ENCODE measurements around the gene WASHC3. TPM values are rescaled to one million over a fixed set of nuclear protein-coding genes. Genes with fewer than 3 reads are reported as not detected.

The WASHC3 gene
- total RNA-seq, 2 donors from 2014 or later = 44.1 to 52.6 TPM

- Histone ChIP-seq H3K4me3 (no peak overlapping the region), H3K27me3 (no peaks in the 10 kb centered on the region), H3K4me1 (no peaks in the 10 kb centered on the region), H3K9me3 (no peaks in the 10 kb centered on the region), H3K36me3 (peaks cover 14% of the 10 kb centered on the region), H3K27ac (no peak overlapping the region)
- no peak for DNase-seq (ENCODE audit: low spot score)
- TF ChIP-seq, protein P1, sequence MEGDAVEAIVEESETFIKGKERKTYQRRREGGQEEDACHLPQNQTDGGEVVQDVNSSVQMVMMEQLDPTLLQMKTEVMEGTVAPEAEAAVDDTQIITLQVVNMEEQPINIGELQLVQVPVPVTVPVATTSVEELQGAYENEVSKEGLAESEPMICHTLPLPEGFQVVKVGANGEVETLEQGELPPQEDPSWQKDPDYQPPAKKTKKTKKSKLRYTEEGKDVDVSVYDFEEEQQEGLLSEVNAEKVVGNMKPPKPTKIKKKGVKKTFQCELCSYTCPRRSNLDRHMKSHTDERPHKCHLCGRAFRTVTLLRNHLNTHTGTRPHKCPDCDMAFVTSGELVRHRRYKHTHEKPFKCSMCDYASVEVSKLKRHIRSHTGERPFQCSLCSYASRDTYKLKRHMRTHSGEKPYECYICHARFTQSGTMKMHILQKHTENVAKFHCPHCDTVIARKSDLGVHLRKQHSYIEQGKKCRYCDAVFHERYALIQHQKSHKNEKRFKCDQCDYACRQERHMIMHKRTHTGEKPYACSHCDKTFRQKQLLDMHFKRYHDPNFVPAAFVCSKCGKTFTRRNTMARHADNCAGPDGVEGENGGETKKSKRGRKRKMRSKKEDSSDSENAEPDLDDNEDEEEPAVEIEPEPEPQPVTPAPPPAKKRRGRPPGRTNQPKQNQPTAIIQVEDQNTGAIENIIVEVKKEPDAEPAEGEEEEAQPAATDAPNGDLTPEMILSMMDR (IDR thresholded peaks at IDR 0.05) = no peak
Measured at GRCh38 chr12:102009796-102010195, 52.0 kb downstream of the WASHC3 start.

DNA sequence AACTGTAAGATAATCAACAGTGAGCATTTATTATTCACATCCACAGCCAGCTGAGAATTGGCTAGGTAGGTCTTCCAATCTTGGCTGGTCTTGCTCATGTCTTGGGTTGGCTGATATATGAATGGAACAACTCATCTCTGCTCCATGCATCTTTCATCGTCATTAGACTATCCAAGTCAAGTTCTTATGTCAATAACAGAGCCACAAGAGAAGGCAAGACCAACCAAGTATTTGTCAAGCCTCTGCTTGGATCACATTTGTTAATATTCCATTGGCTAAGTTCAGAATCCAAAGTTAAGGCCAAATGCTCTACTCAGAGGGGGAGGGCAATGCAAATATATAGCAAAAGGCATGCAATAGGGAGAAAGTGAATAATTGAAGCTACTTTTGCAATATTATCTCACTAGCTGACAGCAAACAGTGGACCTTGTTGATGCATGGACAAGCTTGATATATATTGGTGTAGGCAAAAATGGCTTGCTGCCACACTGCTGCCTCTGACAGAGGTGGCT lies 53.1 kb downstream of the WASHC3 start:
- H3K27me3 ChIP-seq = no peaks in the 10 kb centered on the region
- H3K27ac ChIP-seq = no peak overlapping the region
- TF ChIP-seq, protein P1 (IDR thresholded peaks at IDR 0.05) = no peak
- H3K4me3 ChIP-seq = no peak overlapping the region
- H3K9me3 ChIP-seq = no peaks in the 10 kb centered on the region
- no peaks in the 10 kb centered on the region for H3K4me1 ChIP-seq
- no peak for DNase-seq (ENCODE audit: low spot score)
- H3K36me3 ChIP-seq = peaks cover 14% of the 10 kb centered on the region

- no peak for DNase-seq (ENCODE audit: low spot score)
- Histone ChIP-seq H3K27me3 (no peaks in the 10 kb centered on the region), H3K27ac (no peak overlapping the region), H3K36me3 (no peaks in the 10 kb centered on the region), H3K4me3 (no peak overlapping the region), H3K4me1 (no peaks in the 10 kb centered on the region), H3K9me3 (no peaks in the 10 kb centered on the region)
- TF ChIP-seq, protein P1 (IDR thresholded peaks at IDR 0.05) = no peak
Measured at GRCh38 chr12:102005256-102005655, 56.5 kb downstream of the WASHC3 start.

- Histone ChIP-seq H3K27ac (no peak overlapping the region), H3K9me3 (no peaks in the 10 kb centered on the region), H3K4me3 (no peak overlapping the region), H3K36me3 (no peaks in the 10 kb centered on the region), H3K4me1 (no peaks in the 10 kb centered on the region), H3K27me3 (no peaks in the 10 kb centered on the region)
- DNase-seq (ENCODE audit: low spot score) = no peak
- TF ChIP-seq, protein P1 (IDR thresholded peaks at IDR 0.05) = no peak
Measured at GRCh38 chr12:101997102-101997501, 64.7 kb downstream of the WASHC3 start.

GRCh38 chr12:101995684-101996083 lies 66.1 kb downstream of the WASHC3 start:
- H3K4me1 ChIP-seq = no peaks in the 10 kb centered on the region
- no peaks in the 10 kb centered on the region for H3K27me3 ChIP-seq
- no peak for DNase-seq (ENCODE audit: low spot score)
- TF ChIP-seq, protein P1 (IDR thresholded peaks at IDR 0.05) = no peak
- H3K4me3 ChIP-seq = no peak overlapping the region
- H3K36me3 ChIP-seq = no peaks in the 10 kb centered on the region
- H3K9me3 ChIP-seq = no peaks in the 10 kb centered on the region
- no peak overlapping the region for H3K27ac ChIP-seq

- Histone ChIP-seq H3K27me3 (no peaks in the 10 kb centered on the region), H3K27ac (no peak overlapping the region), H3K4me1 (no peaks in the 10 kb centered on the region), H3K4me3 (no peak overlapping the region), H3K9me3 (no peaks in the 10 kb centered on the region), H3K36me3 (no peaks in the 10 kb centered on the region)
- TF ChIP-seq, protein P1 (IDR thresholded peaks at IDR 0.05) = no peak
- no peak for DNase-seq (ENCODE audit: low spot score)
Measured at GRCh38 chr12:101992091-101992490, 69.7 kb downstream of the WASHC3 start.
